PC-9 (cell line): ENCODE results near the gene CAPN11.

Experiments used
- CTCF ChIP-seq: fragments of 200-600 bp; sonication (generic); conservative IDR thresholded peaks from 2 replicates; pipeline ENCODE4 v1.6.1; 2017; ENCODE audit warnings: mixed run types, antibody characterized with exemption, mild to moderate bottlenecking, moderate library complexity
- EZH2 ChIP-seq: fragments of 200-600 bp; sonication (generic); IDR thresholded peaks from 2 replicates; pipeline ENCODE4 v1.8.0; 2017; ENCODE audit warnings: antibody characterized with exemption, low read depth

GRCh38 chr6:44143731-44144130, 14.9 kb upstream of the CAPN11 start:
- TF ChIP-seq CTCF (no peak), EZH2 (no peak)
